ENCODE measurements around the gene SLC28A2. TPM values are rescaled to one million over a fixed set of nuclear protein-coding genes. Genes with fewer than 3 reads are reported as not detected.
"Not testable (repeated sequence)": the region's sequence is repeated elsewhere in the genome, so short reads cannot be mapped to it uniquely, and the experiment has no call there.

Gene SLC28A2
- polyA plus RNA-seq, 1 donor (not counting 4 experiments of a cell fraction or from before 2014, with no cell fraction given): not detected

- Histone ChIP-seq H2AFZ (ENCODE audit: control insufficient read depth, low read length) (no peak overlapping the region), H3K9me3 (ENCODE audit: control insufficient read depth, low read depth, low read length) (no peaks in the 10 kb centered on the region), H3K79me2 (ENCODE audit: control insufficient read depth, insufficient read depth, low read length) (no peaks in the 10 kb centered on the region), H4K20me1 (ENCODE audit: control insufficient read depth, extremely low read depth, insufficient read depth, low read length) (no peaks in the 10 kb centered on the region), H3K4me1 (ENCODE audit: control insufficient read depth, extremely low read depth, insufficient read depth, low read length) (no peaks in the 10 kb centered on the region), H3K27ac (ENCODE audit: control insufficient read depth, insufficient read depth, low read length) (no peak overlapping the region), H3K4me2 (ENCODE audit: control insufficient read depth, extremely low read depth, insufficient read depth, low read depth, low read length) (no peak overlapping the region), H3K27me3 (ENCODE audit: control insufficient read depth, extremely low read depth, insufficient read depth, low read length) (no peaks in the 10 kb centered on the region), H3K9me1 (ENCODE audit: control insufficient read depth, extremely low read depth, insufficient read depth, low read length) (no peaks in the 10 kb centered on the region), H3K36me3 (ENCODE audit: control insufficient read depth in 2 of 2, extremely low read depth in 1 of 2, insufficient read depth in 2 of 2, low read length in 2 of 2) (no peaks in the 10 kb centered on the region), H3K4me3 (ENCODE audit: control insufficient read depth in 2 of 3, extremely low read depth in 1 of 3, insufficient read depth in 2 of 3, low read depth in 1 of 3, low read length in 3 of 3) (no peak overlapping the region), H3K9ac (ENCODE audit: control insufficient read depth, extremely low read depth, insufficient read depth, low read length) (no peak overlapping the region)
- dilution Hi-C loops (cut with MboI; ENCODE audit: extremely low pct_ligation_motif_present, low sequenced_read_pairs): no loop called here
- DNase-seq (ENCODE audit: low read depth, low spot score) (no peak), FAIRE-seq (no peak)
- TF ChIP-seq CTCF (optimal IDR thresholded peaks at IDR 0.05 in 1 of 3, IDR thresholded peaks at IDR 0.05 in 1 of 3, conservative IDR thresholded peaks at IDR 0.05 in 1 of 3; ENCODE audit: extremely low read depth in 1 of 3, insufficient read depth in 2 of 3, low read length in 3 of 3) (no peak), EZH2 (IDR thresholded peaks at IDR 0.05; ENCODE audit: low read length) (no peak)
Observed at GRCh38 chr15:45291822-45292582, 40.0 kb downstream of the SLC28A2 start.

- dilution Hi-C loops (cut with MboI; ENCODE audit: extremely low pct_ligation_motif_present, low sequenced_read_pairs); FAIRE-seq; H2AFZ ChIP-seq (ENCODE audit: control insufficient read depth, low read length): not testable (repeated sequence)
Observed at GRCh38 chr15:45293326-45293725, 41.3 kb downstream of the SLC28A2 start.

GRCh38 chr15:45298964-45299378, 46.9 kb downstream of the SLC28A2 start:
- H3K4me2 ChIP-seq (ENCODE audit: control insufficient read depth, extremely low read depth, insufficient read depth, low read depth, low read length); H3K27ac ChIP-seq (ENCODE audit: control insufficient read depth, insufficient read depth, low read length); FAIRE-seq; dilution Hi-C loops (cut with MboI; ENCODE audit: extremely low pct_ligation_motif_present, low sequenced_read_pairs); H3K36me3 ChIP-seq (ENCODE audit: control insufficient read depth in 2 of 2, extremely low read depth in 1 of 2, insufficient read depth in 2 of 2, low read length in 2 of 2); H3K9me3 ChIP-seq (ENCODE audit: control insufficient read depth, low read depth, low read length); H3K9me1 ChIP-seq (ENCODE audit: control insufficient read depth, extremely low read depth, insufficient read depth, low read length); H3K27me3 ChIP-seq (ENCODE audit: control insufficient read depth, extremely low read depth, insufficient read depth, low read length); H3K4me1 ChIP-seq (ENCODE audit: control insufficient read depth, extremely low read depth, insufficient read depth, low read length); DNase-seq (ENCODE audit: low read depth, low spot score); H2AFZ ChIP-seq (ENCODE audit: control insufficient read depth, low read length); H3K79me2 ChIP-seq (ENCODE audit: control insufficient read depth, insufficient read depth, low read length); H3K4me3 ChIP-seq (ENCODE audit: control insufficient read depth in 2 of 3, extremely low read depth in 1 of 3, insufficient read depth in 2 of 3, low read depth in 1 of 3, low read length in 3 of 3); H4K20me1 ChIP-seq (ENCODE audit: control insufficient read depth, extremely low read depth, insufficient read depth, low read length); H3K9ac ChIP-seq (ENCODE audit: control insufficient read depth, extremely low read depth, insufficient read depth, low read length): not testable (repeated sequence)

More at GRCh38 chr15:45293326-45293725, 41.3 kb downstream of the SLC28A2 start:
- H3K9ac ChIP-seq (ENCODE audit: control insufficient read depth, extremely low read depth, insufficient read depth, low read length); H3K36me3 ChIP-seq (ENCODE audit: control insufficient read depth in 2 of 2, extremely low read depth in 1 of 2, insufficient read depth in 2 of 2, low read length in 2 of 2); H3K4me2 ChIP-seq (ENCODE audit: control insufficient read depth, extremely low read depth, insufficient read depth, low read depth, low read length); H3K9me3 ChIP-seq (ENCODE audit: control insufficient read depth, low read depth, low read length); H3K27ac ChIP-seq (ENCODE audit: control insufficient read depth, insufficient read depth, low read length); H3K79me2 ChIP-seq (ENCODE audit: control insufficient read depth, insufficient read depth, low read length); H3K9me1 ChIP-seq (ENCODE audit: control insufficient read depth, extremely low read depth, insufficient read depth, low read length); H4K20me1 ChIP-seq (ENCODE audit: control insufficient read depth, extremely low read depth, insufficient read depth, low read length); H3K4me1 ChIP-seq (ENCODE audit: control insufficient read depth, extremely low read depth, insufficient read depth, low read length); DNase-seq (ENCODE audit: low read depth, low spot score); H3K27me3 ChIP-seq (ENCODE audit: control insufficient read depth, extremely low read depth, insufficient read depth, low read length); H3K4me3 ChIP-seq (ENCODE audit: control insufficient read depth in 2 of 3, extremely low read depth in 1 of 3, insufficient read depth in 2 of 3, low read depth in 1 of 3, low read length in 3 of 3): not testable (repeated sequence)
